HUES6 (cell line): ENCODE results near the gene KIRREL3.

Experiments
- H3K27ac ChIP-seq: 2 replicates; pipeline ENCODE4 v1.7.0; 2013; ENCODE audit warnings: low read depth, mild to moderate bottlenecking, low read length, inconsistent platforms
- H3K27me3 ChIP-seq: 2 replicates; pipeline ENCODE4 v1.6.1; 2013; ENCODE audit warnings: low read length; ENCODE audit not compliant: control insufficient read depth, insufficient read depth
- H3K36me3 ChIP-seq: 2 replicates; pipeline ENCODE4 v1.6.1; 2013; ENCODE audit warnings: low read length; ENCODE audit not compliant: control insufficient read depth, insufficient read depth
- H3K4me1 ChIP-seq: 2 replicates; pipeline ENCODE4 v1.6.1; 2013; ENCODE audit warnings: low read length; ENCODE audit not compliant: control insufficient read depth, insufficient read depth
- H3K4me3 ChIP-seq: 2 replicates; pipeline ENCODE4 v1.5.1; 2013; ENCODE audit warnings: low read depth, low read length
- H3K9ac ChIP-seq: one replicate; pipeline ENCODE4 v1.6.1; 2013; ENCODE audit warnings: mild to moderate bottlenecking, low read length
- H3K9me3 ChIP-seq: 2 replicates; pipeline ENCODE4 v1.6.1; 2013; ENCODE audit warnings: low read depth, low read length; ENCODE audit not compliant: control insufficient read depth, insufficient read depth

KIRREL3 gene

GRCh38 chr11:126929179-126930061 is 71.2 kb downstream of the KIRREL3 start:
- no peak overlapping the region for H3K4me3 ChIP-seq
- 0 out of 2 replicates have a peak, but pooled peaks cover 5% of the 10 kb centered on the region for H3K9me3 ChIP-seq
- H3K4me1 ChIP-seq: no peaks in the 10 kb centered on the region
- no peak overlapping the region for H3K27ac ChIP-seq
- H3K9ac ChIP-seq: no peak overlapping the region
- H3K36me3 ChIP-seq: no peaks in the 10 kb centered on the region
- H3K27me3 ChIP-seq: no peaks in the 10 kb centered on the region

GRCh38 chr11:126927623-126928022 is 72.9 kb downstream of the KIRREL3 start:
- no peaks in the 10 kb centered on the region for H3K36me3 ChIP-seq
- no peak overlapping the region for H3K27ac ChIP-seq
- no peak overlapping the region for H3K4me3 ChIP-seq
- H3K9ac ChIP-seq: no peak overlapping the region
- no peaks in the 10 kb centered on the region for H3K4me1 ChIP-seq
- no peaks in the 10 kb centered on the region for H3K9me3 ChIP-seq
- H3K27me3 ChIP-seq: no peaks in the 10 kb centered on the region

DNA sequence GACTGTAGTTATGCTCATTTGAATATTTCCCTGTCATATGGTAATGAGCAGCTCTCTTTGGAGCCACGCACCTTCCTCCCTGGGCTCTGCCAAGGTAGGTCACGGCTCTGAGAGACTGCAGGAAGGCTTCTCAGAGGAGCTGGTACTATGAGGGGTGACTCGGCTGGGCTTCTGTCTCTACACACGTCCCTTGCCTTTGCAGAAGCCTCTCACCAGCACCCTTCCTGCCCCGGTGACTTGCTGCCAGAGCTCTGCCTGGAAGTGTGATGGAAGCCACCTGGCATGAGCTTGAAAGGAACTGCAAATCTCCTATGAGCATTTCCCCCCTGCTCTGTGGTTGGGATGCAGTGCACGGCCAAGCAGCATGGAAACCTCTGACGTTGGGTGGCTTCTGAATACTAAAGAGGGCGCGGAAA is 74.2 kb downstream of the KIRREL3 start:
- Histone ChIP-seq H3K9ac (no peak overlapping the region), H3K36me3 (no peaks in the 10 kb centered on the region), H3K4me1 (no peaks in the 10 kb centered on the region), H3K4me3 (no peak overlapping the region), H3K27me3 (peaks cover 2% of the 10 kb centered on the region; the same call in 1 of the 2 replicates), H3K9me3 (no peaks in the 10 kb centered on the region), H3K27ac (no peak overlapping the region)

- peaks cover 2% of the 10 kb centered on the region; the same call in 1 of the 2 replicates for H3K27me3 ChIP-seq
- H3K9ac ChIP-seq: no peak overlapping the region
- H3K4me1 ChIP-seq: no peaks in the 10 kb centered on the region
- no peaks in the 10 kb centered on the region for H3K9me3 ChIP-seq
- no peak overlapping the region for H3K27ac ChIP-seq
- no peaks in the 10 kb centered on the region for H3K36me3 ChIP-seq
- H3K4me3 ChIP-seq: no peak overlapping the region
These were observed 75.1 kb downstream of the KIRREL3 start for GRCh38 chr11:126925321-126926093.

GRCh38 chr11:126924376-126925040 is 76.1 kb downstream of the KIRREL3 start:
- H3K27ac ChIP-seq: no peak overlapping the region
- peaks cover 2% of the 10 kb centered on the region; the same call in 1 of the 2 replicates for H3K27me3 ChIP-seq
- no peaks in the 10 kb centered on the region for H3K9me3 ChIP-seq
- H3K36me3 ChIP-seq: no peaks in the 10 kb centered on the region
- no peak overlapping the region for H3K4me3 ChIP-seq
- no peaks in the 10 kb centered on the region for H3K4me1 ChIP-seq
- no peak overlapping the region for H3K9ac ChIP-seq

GRCh38 chr11:126920833-126921232 is 79.7 kb downstream of the KIRREL3 start:
- no peaks in the 10 kb centered on the region for H3K9me3 ChIP-seq

DNA sequence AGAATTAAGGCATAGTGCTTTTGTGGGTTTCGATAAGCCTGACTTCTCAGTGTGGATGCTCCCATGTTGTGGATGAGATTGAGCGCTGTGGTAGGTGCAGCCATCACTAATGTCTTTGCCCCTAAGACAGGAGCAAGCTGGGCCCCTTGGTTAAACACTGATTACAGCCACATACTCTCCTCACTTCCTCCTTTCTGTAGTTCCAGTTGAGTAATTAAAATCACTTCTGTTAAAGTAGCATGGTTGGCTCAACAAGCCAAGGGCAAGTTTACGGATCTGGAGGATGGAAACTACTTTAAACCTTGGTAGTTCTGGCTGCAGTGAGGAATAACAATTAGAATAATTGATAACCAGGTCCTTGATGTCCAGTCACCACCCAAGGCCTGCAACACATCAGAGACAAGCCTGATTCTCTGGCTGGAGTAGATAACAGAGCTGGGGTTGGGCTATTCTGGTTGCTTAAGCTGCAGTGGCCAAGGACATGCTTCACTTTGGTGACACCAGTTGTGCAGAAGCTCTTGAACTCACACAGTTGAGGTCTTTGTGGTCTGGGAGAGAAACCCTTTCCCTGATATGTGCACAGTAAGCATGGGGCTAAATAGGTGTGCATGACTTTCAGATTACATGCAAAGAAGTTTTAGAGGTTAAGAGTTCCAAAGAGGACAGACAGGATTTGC is 81.3 kb downstream of the KIRREL3 start:
- Histone ChIP-seq H3K4me1 (0 out of 2 replicates have a peak, but pooled peaks cover 3% of the 10 kb centered on the region), H3K36me3 (no peaks in the 10 kb centered on the region), H3K4me3 (no peak overlapping the region), H3K27me3 (peaks cover 2% of the 10 kb centered on the region; the same call in 1 of the 2 replicates), H3K9me3 (no peaks in the 10 kb centered on the region), H3K9ac (no peak overlapping the region), H3K27ac (no peak overlapping the region)

More at GRCh38 chr11:126920833-126921232, 79.7 kb downstream of the KIRREL3 start:
- H3K27ac ChIP-seq: no peak overlapping the region
- H3K9ac ChIP-seq: no peak overlapping the region
- no peaks in the 10 kb centered on the region for H3K36me3 ChIP-seq
- 0 out of 2 replicates have a peak, but pooled peaks cover 3% of the 10 kb centered on the region for H3K4me1 ChIP-seq
- H3K27me3 ChIP-seq: peaks cover 2% of the 10 kb centered on the region; the same call in 1 of the 2 replicates
- H3K4me3 ChIP-seq: no peak overlapping the region

- H3K27ac ChIP-seq: no peak overlapping the region
These were observed 82.0 kb downstream of the KIRREL3 start for GRCh38 chr11:126918556-126918955.

GRCh38 chr11:126917531-126918204 is 82.9 kb downstream of the KIRREL3 start:
- Histone ChIP-seq H3K9me3 (no peaks in the 10 kb centered on the region), H3K9ac (no peak overlapping the region), H3K4me1 (0 out of 2 replicates have a peak, but pooled peaks cover 3% of the 10 kb centered on the region), H3K4me3 (no peak overlapping the region), H3K27me3 (peaks cover 2% of the 10 kb centered on the region; the same call in 1 of the 2 replicates), H3K36me3 (no peaks in the 10 kb centered on the region), H3K27ac (no peak overlapping the region)

More at GRCh38 chr11:126918556-126918955, 82.0 kb downstream of the KIRREL3 start:
- Histone ChIP-seq H3K9me3 (no peaks in the 10 kb centered on the region), H3K27me3 (peaks cover 2% of the 10 kb centered on the region; the same call in 1 of the 2 replicates), H3K9ac (no peak overlapping the region), H3K4me3 (no peak overlapping the region), H3K4me1 (0 out of 2 replicates have a peak, but pooled peaks cover 3% of the 10 kb centered on the region), H3K36me3 (no peaks in the 10 kb centered on the region)

DNA sequence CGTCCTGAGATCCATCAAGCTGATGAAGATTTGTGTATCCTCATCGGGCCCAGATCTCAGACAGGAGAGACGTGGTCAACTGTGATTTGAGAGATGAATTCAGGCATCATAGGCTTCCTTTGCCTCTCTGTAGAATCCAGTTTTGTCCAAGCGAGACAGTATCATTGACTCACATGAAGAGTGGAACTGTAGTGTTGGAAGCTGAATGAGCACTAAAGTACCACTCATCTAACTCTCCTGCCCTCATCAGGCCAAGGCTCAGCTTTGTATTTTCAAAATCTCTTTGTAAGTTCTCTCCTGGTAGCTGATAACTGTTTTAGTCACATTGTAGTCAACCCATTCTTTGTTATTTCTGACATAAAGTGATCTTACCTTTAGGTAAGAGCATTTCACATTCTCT is 85.1 kb downstream of the KIRREL3 start:
- Histone ChIP-seq H3K9ac (no peak overlapping the region), H3K36me3 (no peaks in the 10 kb centered on the region), H3K27me3 (no peaks in the 10 kb centered on the region), H3K4me1 (0 out of 2 replicates have a peak, but pooled peaks cover 3% of the 10 kb centered on the region), H3K4me3 (no peak overlapping the region), H3K9me3 (no peaks in the 10 kb centered on the region), H3K27ac (no peak overlapping the region)
